Measurements from ENCODE around the gene TOP3B.

The TOP3B gene, protein sequence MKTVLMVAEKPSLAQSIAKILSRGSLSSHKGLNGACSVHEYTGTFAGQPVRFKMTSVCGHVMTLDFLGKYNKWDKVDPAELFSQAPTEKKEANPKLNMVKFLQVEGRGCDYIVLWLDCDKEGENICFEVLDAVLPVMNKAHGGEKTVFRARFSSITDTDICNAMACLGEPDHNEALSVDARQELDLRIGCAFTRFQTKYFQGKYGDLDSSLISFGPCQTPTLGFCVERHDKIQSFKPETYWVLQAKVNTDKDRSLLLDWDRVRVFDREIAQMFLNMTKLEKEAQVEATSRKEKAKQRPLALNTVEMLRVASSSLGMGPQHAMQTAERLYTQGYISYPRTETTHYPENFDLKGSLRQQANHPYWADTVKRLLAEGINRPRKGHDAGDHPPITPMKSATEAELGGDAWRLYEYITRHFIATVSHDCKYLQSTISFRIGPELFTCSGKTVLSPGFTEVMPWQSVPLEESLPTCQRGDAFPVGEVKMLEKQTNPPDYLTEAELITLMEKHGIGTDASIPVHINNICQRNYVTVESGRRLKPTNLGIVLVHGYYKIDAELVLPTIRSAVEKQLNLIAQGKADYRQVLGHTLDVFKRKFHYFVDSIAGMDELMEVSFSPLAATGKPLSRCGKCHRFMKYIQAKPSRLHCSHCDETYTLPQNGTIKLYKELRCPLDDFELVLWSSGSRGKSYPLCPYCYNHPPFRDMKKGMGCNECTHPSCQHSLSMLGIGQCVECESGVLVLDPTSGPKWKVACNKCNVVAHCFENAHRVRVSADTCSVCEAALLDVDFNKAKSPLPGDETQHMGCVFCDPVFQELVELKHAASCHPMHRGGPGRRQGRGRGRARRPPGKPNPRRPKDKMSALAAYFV

GRCh38 chr22:21982338-21982965 lies at the start of gene TOP3B:
Gene TOP3B, minus strand, starts transcription at chr22:21982787. Its CDS starts 7,078 bp downstream, at chr22:21975709.
- no peak within 1 kb of the TSS for H3K27ac ChIP-seq (ENCODE audit: low read depth, low read length)
- H2AFZ ChIP-seq (ENCODE audit: low read depth, low read length, severe bottlenecking), result peak within 1 kb of the TSS; percentile 59
- H3K79me2 ChIP-seq (ENCODE audit: insufficient read depth, low read length), result peaks cover 16% of the 10 kb centered on the region

GRCh38 chr22:22031183-22031945 lies 48.8 kb upstream of the TOP3B start:
- Histone ChIP-seq H3K9ac (ENCODE audit: low read length) (peak overlapping the region; percentile 74), H3K9me2 (replicated peaks; ENCODE audit: insufficient read depth, low read length) (no peaks in the 10 kb centered on the region), H3K4me3 (ENCODE audit: insufficient read depth, low read length, poor library complexity, severe bottlenecking) (peak overlapping the region; percentile 52), H3K79me2 (ENCODE audit: insufficient read depth, low read length) (peaks cover 51% of the 10 kb centered on the region), H3K9me3 (ENCODE audit: insufficient read depth, low read length) (no peaks in the 10 kb centered on the region), H3K27me3 (ENCODE audit: low read length) (no peaks in the 10 kb centered on the region), H3K36me3 (ENCODE audit: low read length) (no peaks in the 10 kb centered on the region), H2AFZ (ENCODE audit: low read depth, low read length, severe bottlenecking) (no peak overlapping the region), H4K20me1 (ENCODE audit: low read depth, low read length) (no peaks in the 10 kb centered on the region), H3F3A (ENCODE audit: insufficient read depth) (peaks cover 57% of the 10 kb centered on the region), H3K4me2 (ENCODE audit: low read depth, low read length, poor library complexity, severe bottlenecking) (peak overlapping the region; percentile 85), H3K27ac (ENCODE audit: low read depth, low read length) (peak overlapping the region; percentile 98)
- no peak for TF ChIP-seq EZH2phosphoT487 (conservative IDR thresholded peaks at IDR 0.05; ENCODE audit: low read length)
- TF ChIP-seq CTCF (IDR thresholded peaks at IDR 0.05; ENCODE audit: insufficient read depth, low read length, poor library complexity, severe bottlenecking), result no peak

More at GRCh38 chr22:21982338-21982965, at the start of gene TOP3B:
- no peaks in the 10 kb centered on the region for H3K9me3 ChIP-seq (ENCODE audit: insufficient read depth, low read length)
- no peak for TF ChIP-seq EZH2phosphoT487 (conservative IDR thresholded peaks at IDR 0.05; ENCODE audit: low read length)
- TF ChIP-seq CTCF (IDR thresholded peaks at IDR 0.05; ENCODE audit: insufficient read depth, low read length, poor library complexity, severe bottlenecking), result no peak
- H3K4me2 ChIP-seq (ENCODE audit: low read depth, low read length, poor library complexity, severe bottlenecking), result peak within 1 kb of the TSS; percentile 83
- H3K9me2 ChIP-seq (replicated peaks; ENCODE audit: insufficient read depth, low read length), result no peaks in the 10 kb centered on the region
- no peaks in the 10 kb centered on the region for H3K27me3 ChIP-seq (ENCODE audit: low read length)
- H3F3A ChIP-seq (ENCODE audit: insufficient read depth), result no peaks in the 10 kb centered on the region; the same call in 1 of the 2 replicates
- H3K9ac ChIP-seq (ENCODE audit: low read length), result peak within 1 kb of the TSS; percentile 90
- H3K4me3 ChIP-seq (ENCODE audit: insufficient read depth, low read length, poor library complexity, severe bottlenecking), result peak within 1 kb of the TSS; percentile 86
- H3K36me3 ChIP-seq (ENCODE audit: low read length), result no peaks in the 10 kb centered on the region
- H4K20me1 ChIP-seq (ENCODE audit: low read depth, low read length), result no peaks in the 10 kb centered on the region

- peaks cover 43% of the 10 kb centered on the region for H3K79me2 ChIP-seq (ENCODE audit: insufficient read depth, low read length)
- H2AFZ ChIP-seq (ENCODE audit: low read depth, low read length, severe bottlenecking), result no peak overlapping the region
- peak overlapping the region; percentile 74 for H3K9ac ChIP-seq (ENCODE audit: low read length)
- H3K27me3 ChIP-seq (ENCODE audit: low read length), result no peaks in the 10 kb centered on the region
- no peaks in the 10 kb centered on the region for H4K20me1 ChIP-seq (ENCODE audit: low read depth, low read length)
- H3K9me3 ChIP-seq (ENCODE audit: insufficient read depth, low read length), result no peaks in the 10 kb centered on the region
- peak overlapping the region; percentile 85 for H3K4me2 ChIP-seq (ENCODE audit: low read depth, low read length, poor library complexity, severe bottlenecking)
- no peak for TF ChIP-seq EZH2phosphoT487 (conservative IDR thresholded peaks at IDR 0.05; ENCODE audit: low read length)
- peak; percentile 43 for TF ChIP-seq CTCF (IDR thresholded peaks at IDR 0.05; ENCODE audit: insufficient read depth, low read length, poor library complexity, severe bottlenecking)
- no peaks in the 10 kb centered on the region for H3K9me2 ChIP-seq (replicated peaks; ENCODE audit: insufficient read depth, low read length)
- H3K36me3 ChIP-seq (ENCODE audit: low read length), result no peaks in the 10 kb centered on the region
- H3K4me3 ChIP-seq (ENCODE audit: insufficient read depth, low read length, poor library complexity, severe bottlenecking), result peak overlapping the region; percentile 52
- peaks cover 62% of the 10 kb centered on the region for H3F3A ChIP-seq (ENCODE audit: insufficient read depth)
- peak overlapping the region; percentile 98 for H3K27ac ChIP-seq (ENCODE audit: low read depth, low read length)
Observed at GRCh38 chr22:22030493-22031182, 48.1 kb upstream of the TOP3B start.

All from SU-DHL-6 (cell line).